ENCODE measurements around the gene BTBD1. TPM values are rescaled to one million over a fixed set of nuclear protein-coding genes. Genes with fewer than 3 reads are reported as not detected.

The BTBD1 gene
- total RNA-seq, result 10 to 100 TPM; 39.2 to 85.5 (median 44.4) TPM
- 10 to 100 TPM; 24.3 to 44.9 TPM for polyA plus RNA-seq
- long read RNA-seq, donor 1, partial matches to known transcripts, result 5 of 11 reads
- long read RNA-seq, donor 1, other reads (novel, unspliced or antisense), result 2 of 11 reads
- long read RNA-seq, donor 2, transcript BTBD1-201 (8 exons, 3,297 nt), result major isoform, 27 of 42 reads
- long read RNA-seq, donor 2, partial matches to known transcripts, result 14 of 42 reads
- long read RNA-seq, donor 2, other reads (novel, unspliced or antisense), result 0 of 42 reads
- long read RNA-seq, donor 3, transcript BTBD1-201 (8 exons, 3,297 nt), result major isoform, 128 of 144 reads
- long read RNA-seq, donor 3, partial matches to known transcripts, result 3 of 144 reads
- long read RNA-seq, donor 3, other reads (novel, unspliced or antisense), result 11 of 144 reads

DNA sequence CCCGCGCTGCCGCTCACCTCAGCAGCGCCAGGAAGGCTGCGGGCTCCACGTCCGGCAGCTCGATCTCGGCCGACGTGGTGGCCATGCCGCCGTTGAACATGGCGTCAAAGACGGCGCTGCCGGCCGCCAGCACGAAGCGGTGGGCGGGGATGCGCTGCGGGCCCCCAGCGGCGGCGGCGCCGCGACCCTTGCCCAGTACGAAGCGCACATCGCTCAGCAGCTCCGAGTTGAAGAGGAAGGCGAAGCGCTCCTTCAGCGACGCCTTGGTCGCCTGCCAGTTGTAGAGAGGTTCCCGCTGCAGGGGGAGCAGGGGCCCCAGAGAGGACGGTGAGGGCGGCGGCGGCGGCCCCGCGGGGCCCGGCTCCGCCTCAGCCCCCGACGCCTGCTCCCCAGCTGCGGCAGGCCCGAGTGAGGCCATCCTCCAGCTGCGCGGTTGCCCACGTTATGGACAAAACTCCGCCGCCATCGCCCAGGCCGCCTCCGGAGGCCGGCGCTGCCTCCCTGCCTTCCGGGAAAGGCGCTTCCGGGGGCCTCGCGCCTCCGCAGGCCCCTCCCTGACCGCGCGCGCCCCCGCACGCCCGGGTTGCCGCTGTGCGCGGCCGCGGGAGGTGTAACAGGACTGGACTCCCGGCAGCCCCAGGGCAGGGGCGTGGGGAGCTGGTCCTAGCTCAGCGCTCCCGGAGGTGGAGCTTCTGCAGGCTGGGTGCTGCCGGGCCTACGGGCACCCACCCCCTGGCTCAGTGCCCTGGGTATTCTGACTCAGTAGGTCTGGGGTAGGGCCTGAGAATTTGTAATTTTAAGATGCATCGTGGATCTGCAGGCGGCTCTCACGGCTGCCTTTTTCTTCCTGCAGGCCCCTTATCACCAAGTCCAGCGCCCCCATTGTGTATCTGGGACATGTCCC lies at the start of gene BTBD1:
TSS of gene BTBD1 (minus strand) at position 519 of the 904 bp plus-strand sequence. CDS start at position 418, 101 bp downstream.
- no peaks in the 10 kb centered on the region for H3K36me3 ChIP-seq
- WGBS, 3 donors, result 0 to 1% (median 1%) methylated on average over 44 to 90 of the region's 90 CpGs
- peak; percentile 89 to 92 (median 90) for DNase-seq
- H3K27ac ChIP-seq, result peak within 1 kb of the TSS; percentile 77 to 84
- TF ChIP-seq EP300 (IDR thresholded peaks at IDR 0.05), result no peak
- TF ChIP-seq, protein P1, sequence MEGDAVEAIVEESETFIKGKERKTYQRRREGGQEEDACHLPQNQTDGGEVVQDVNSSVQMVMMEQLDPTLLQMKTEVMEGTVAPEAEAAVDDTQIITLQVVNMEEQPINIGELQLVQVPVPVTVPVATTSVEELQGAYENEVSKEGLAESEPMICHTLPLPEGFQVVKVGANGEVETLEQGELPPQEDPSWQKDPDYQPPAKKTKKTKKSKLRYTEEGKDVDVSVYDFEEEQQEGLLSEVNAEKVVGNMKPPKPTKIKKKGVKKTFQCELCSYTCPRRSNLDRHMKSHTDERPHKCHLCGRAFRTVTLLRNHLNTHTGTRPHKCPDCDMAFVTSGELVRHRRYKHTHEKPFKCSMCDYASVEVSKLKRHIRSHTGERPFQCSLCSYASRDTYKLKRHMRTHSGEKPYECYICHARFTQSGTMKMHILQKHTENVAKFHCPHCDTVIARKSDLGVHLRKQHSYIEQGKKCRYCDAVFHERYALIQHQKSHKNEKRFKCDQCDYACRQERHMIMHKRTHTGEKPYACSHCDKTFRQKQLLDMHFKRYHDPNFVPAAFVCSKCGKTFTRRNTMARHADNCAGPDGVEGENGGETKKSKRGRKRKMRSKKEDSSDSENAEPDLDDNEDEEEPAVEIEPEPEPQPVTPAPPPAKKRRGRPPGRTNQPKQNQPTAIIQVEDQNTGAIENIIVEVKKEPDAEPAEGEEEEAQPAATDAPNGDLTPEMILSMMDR (IDR thresholded peaks at IDR 0.05), result peak in 1 of 3 donors; percentile 8
- TF ChIP-seq POLR2A (IDR thresholded peaks at IDR 0.05), result peak; percentile 86
- no peaks in the 10 kb centered on the region for H3K9me3 ChIP-seq
- H3K27me3 ChIP-seq, result no peaks in the 10 kb centered on the region
- H3K4me1 ChIP-seq (ENCODE audit: insufficient read depth), result peaks cover 10% of the 10 kb centered on the region
- intact Hi-C loops (cut with DNase I), result loop anchor here in 3 of 4 donors (2.0 to 10.0 kb wide), 3 partner anchors 52 to 140 kb away; partner anchors contain the start of genes HDGFL3 (in 2 of the 3) and C15orf40 (in 1 of the 3)
- H3K4me3 ChIP-seq, result peak within 1 kb of the TSS; percentile 84

DNA sequence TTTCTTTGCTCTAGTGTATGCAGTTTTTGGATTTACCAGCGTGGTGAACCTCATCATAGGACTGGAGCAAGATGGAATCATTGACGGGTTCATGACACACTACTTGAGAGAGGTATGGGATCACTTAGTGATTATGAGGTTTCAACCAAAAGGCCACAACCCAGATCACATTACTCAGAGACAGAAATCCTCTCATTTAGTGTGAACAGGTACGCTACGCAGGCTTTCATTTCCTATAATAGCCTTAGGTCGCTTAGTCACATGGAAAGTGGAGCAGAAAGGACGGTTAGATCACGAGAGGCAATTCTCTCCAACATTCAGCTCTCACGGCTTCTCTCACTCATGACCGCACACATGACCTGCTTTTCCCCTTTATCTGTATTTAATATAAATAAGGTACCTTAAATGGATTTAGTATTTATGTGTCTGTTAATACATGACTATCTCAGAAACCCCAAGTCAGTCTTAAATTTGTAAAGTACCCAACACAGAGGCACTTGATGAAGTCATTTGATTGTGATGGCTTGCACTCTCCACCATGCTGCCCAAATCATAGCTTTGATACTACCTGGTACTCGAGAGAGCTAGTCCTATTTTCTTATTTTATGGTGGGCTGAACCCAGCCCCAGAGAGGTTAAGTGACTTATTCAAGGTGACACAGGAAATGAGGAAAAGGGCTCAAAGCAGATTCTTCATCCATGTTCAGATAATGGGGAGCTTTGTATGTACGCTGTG lies 48.9 kb upstream of the BTBD1 start:
- intact Hi-C loops (cut with DNase I), result no loop called here
- no peak for DNase-seq
- TF ChIP-seq POLR2A (IDR thresholded peaks at IDR 0.05) (no peak), EP300 (IDR thresholded peaks at IDR 0.05) (no peak)
- TF ChIP-seq, protein P1 (IDR thresholded peaks at IDR 0.05), result no peak
- H3K9me3 ChIP-seq, result no peaks in the 10 kb centered on the region
- H3K36me3 ChIP-seq, result no peaks in the 10 kb centered on the region
- no peak overlapping the region for H3K4me3 ChIP-seq
- no peaks in the 10 kb centered on the region for H3K27me3 ChIP-seq
- 90 to 94% (median 91%) methylated on average over 11 of the region's 11 CpGs for WGBS, 3 donors
- H3K27ac ChIP-seq, result no peak overlapping the region
- no peaks in the 10 kb centered on the region for H3K4me1 ChIP-seq (ENCODE audit: insufficient read depth)

DNA sequence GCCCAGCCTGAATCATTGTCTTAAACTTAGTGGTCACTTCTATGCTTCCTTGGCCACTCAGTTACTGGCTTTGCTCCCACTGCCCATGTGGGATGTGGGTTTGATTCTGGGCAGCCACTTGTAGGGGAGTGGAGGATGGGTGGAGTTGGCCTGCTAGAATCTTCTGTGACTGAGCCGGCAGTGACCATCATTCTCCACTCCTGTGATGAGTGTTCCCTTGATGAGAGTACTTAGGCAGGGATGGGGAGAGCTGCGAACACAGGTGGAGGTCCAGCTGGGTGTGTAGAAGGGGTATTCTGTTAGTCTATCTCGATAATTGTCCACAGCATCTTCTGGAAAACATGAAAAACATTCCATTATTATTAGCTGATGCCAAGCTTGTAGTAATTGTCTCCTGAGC lies 48.4 kb upstream of the BTBD1 start:
- H3K36me3 ChIP-seq, result no peaks in the 10 kb centered on the region
- no peak for DNase-seq
- H3K4me1 ChIP-seq (ENCODE audit: insufficient read depth), result no peaks in the 10 kb centered on the region
- H3K4me3 ChIP-seq, result no peak overlapping the region
- intact Hi-C loops (cut with DNase I), result no loop called here
- no peak overlapping the region for H3K27ac ChIP-seq
- TF ChIP-seq, protein P1 (IDR thresholded peaks at IDR 0.05), result no peak
- TF ChIP-seq POLR2A (IDR thresholded peaks at IDR 0.05) (no peak), EP300 (IDR thresholded peaks at IDR 0.05) (no peak)
- H3K9me3 ChIP-seq, result no peaks in the 10 kb centered on the region
- H3K27me3 ChIP-seq, result no peaks in the 10 kb centered on the region
- WGBS, 3 donors, result 86 to 93% (median 92%) methylated on average over 3 of the region's 3 CpGs

DNA sequence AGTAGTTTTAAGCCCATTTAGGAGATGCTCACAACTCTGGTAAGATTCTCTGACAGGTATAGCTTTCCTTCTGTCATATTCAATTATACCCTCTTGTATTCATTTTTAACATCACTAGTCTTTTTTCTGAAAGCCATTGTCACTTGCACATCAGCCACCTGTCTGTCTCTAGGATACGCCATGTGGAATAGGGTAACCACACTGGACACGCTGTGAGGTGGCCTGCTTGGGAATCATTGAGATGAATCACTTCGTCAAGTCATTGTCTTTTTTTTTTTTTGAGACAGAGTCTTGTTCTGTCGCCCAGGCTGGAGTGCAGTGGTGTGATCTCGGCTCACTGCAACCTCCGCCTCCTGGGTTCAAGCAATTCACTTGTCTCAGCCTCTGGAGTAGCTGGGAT lies 47.8 kb upstream of the BTBD1 start:
- no peak for TF ChIP-seq POLR2A (IDR thresholded peaks at IDR 0.05)
- TF ChIP-seq EP300 (IDR thresholded peaks at IDR 0.05), result no peak
- TF ChIP-seq, protein P1 (IDR thresholded peaks at IDR 0.05), result no peak
- Histone ChIP-seq H3K27ac (no peak overlapping the region), H3K36me3 (no peaks in the 10 kb centered on the region), H3K9me3 (no peaks in the 10 kb centered on the region), H3K4me1 (ENCODE audit: insufficient read depth) (no peaks in the 10 kb centered on the region), H3K27me3 (no peaks in the 10 kb centered on the region), H3K4me3 (no peak overlapping the region)
- DNase-seq, result no peak
- 94 to 97% (median 94%) methylated on average over 6 of the region's 6 CpGs for WGBS, 3 donors
- intact Hi-C loops (cut with DNase I), result no loop called here
